Upper lobe of left lung (tissue), 6 donors: ENCODE data around the gene B3GNT8. TPM values are rescaled to one million over a fixed set of nuclear protein-coding genes. Genes with fewer than 3 reads are reported as not detected.
"Not testable (repeated sequence)": the region's sequence is repeated elsewhere in the genome, so short reads cannot be mapped to it uniquely, and the experiment has no call there.

ENCODE experiments used
- ATAC-seq, 2 donors: fragments of 200-7000 bp; cut with Tn5 transposase; one replicate each; pipeline ENCODE4 v1.9.1; 2022; ENCODE audit warnings: mild to moderate bottlenecking in 2 of 2, moderate library complexity in 2 of 2; ENCODE audit not compliant: low FRiP score in 2 of 2
- DNase-seq, 2 donors: peaks; one replicate each; pipeline ENCODE4 v3.0.0-alpha.2; 2019 to 2020
- H3K27ac ChIP-seq, 4 donors: fragments of 200-600 bp; sonication (generic); one replicate each; pipeline ENCODE4 v1.5.1; 2016 to 2019
- H3K27me3 ChIP-seq, 4 donors: fragments of 200-600 bp; sonication (generic); one replicate each; pipeline ENCODE4 v1.5.1; 2017 to 2019
- H3K36me3 ChIP-seq, 4 donors: fragments of 200-600 bp; sonication (generic); one replicate each; pipeline ENCODE4 v1.5.1; 2016 to 2019
- H3K4me1 ChIP-seq, 4 donors: fragments of 200-600 bp; sonication (generic); one replicate each; pipeline ENCODE4 v1.5.1; 2018 to 2019
- H3K4me3 ChIP-seq, 4 donors: fragments of 200-600 bp; sonication (generic); one replicate each; pipeline ENCODE4 v1.5.1; 2017 to 2019; ENCODE audit warnings: mild to moderate bottlenecking in 2 of 4, moderate library complexity in 1 of 4
- H3K9me3 ChIP-seq, 4 donors: fragments of 200-600 bp; sonication (generic); one replicate each; pipeline ENCODE4 v1.5.1; 2018 to 2019
- EP300 ChIP-seq, 4 donors: sonication (generic); formaldehyde crosslinking; IDR thresholded peaks; one replicate each; pipeline ENCODE4 v1.5.1; 2017; ENCODE audit warnings: antibody characterized with exemption in 4 of 4, control low read depth in 2 of 4
- POLR2A ChIP-seq, 4 donors: fragments of 450-650 bp; IDR thresholded peaks; one replicate each; pipeline ENCODE4 v1.5.1; 2016 to 2017; ENCODE audit warnings: antibody characterized with exemption in 4 of 4, mild to moderate bottlenecking in 2 of 4
- POLR2AphosphoS5 ChIP-seq, 2 donors: sonication (generic); formaldehyde crosslinking; IDR thresholded peaks; one replicate each; pipeline ENCODE4 v1.5.1; 2017; ENCODE audit warnings: antibody characterized with exemption in 2 of 2
- WGBS, 2 donors: methylation state at CpG; one replicate each; pipeline ENCODE4 v1.1.5; 2017 to 2018; 5-methylcytosine and 5-hydroxymethylcytosine counted together
- total RNA-seq, 6 donors: library from RNA; depleted of rRNA in 4 of 6; stranded (reverse); fragments of >200 nt in 4 of 6; gene quantifications; one replicate each; pipeline versions ENCODE4 v1.1.0 to v1.2.1, GENCODE V29; 2016 to 2021
- TF ChIP-seq, protein P1 (sequence below), 6 experiments: fragments of 450-650 bp in 4 of 6; fragments of 200-600 bp in 2 of 6; sonication (generic) in 2 of 6; IDR thresholded peaks; one replicate each; pipeline ENCODE4 v1.5.1; 2016 to 2019; ENCODE audit warnings: antibody characterized with exemption in 6 of 6
- donor health status: DM: no; HTN: no; CAD: no; lungs with moderate emphysema.
- donor health status: DM: no; HTN: yes; CAD: no; lungs with severe emphysema.

Gene B3GNT8
- total RNA-seq, 6 donors from 2014 or later: 10.0 to 39.1 (median 23.4) TPM

DNA sequence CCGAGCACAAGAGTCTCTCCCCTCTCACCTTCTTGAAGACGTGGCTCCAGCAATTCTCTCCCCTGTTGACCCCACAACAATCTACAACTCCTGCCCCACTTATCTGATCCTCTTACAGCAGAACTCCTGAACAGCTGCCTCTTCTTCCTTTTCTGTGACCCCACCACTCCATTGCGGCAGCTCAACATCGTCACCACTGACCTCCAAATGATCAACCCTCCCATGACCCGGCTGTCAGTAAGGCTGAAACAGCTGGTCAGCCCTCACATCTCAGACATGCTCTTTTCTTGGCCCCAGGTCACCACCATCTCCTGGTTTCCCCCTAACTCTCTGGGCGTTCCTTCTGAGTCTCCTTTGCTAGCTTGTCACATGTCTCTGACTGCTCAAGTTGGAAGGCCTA is 31.8 kb downstream of the B3GNT8 start:
- Histone ChIP-seq H3K9me3 (no peaks in the 10 kb centered on the region), H3K36me3 (peaks cover 0 to 17% (median 16%) of the 10 kb centered on the region in 4 donors), H3K4me3 (no peak overlapping the region), H3K27me3 (no peaks in the 10 kb centered on the region), H3K27ac (no peak overlapping the region), H3K4me1 (peaks cover 14 to 30% (median 26%) of the 10 kb centered on the region in 4 donors)
- TF ChIP-seq, protein P1, sequence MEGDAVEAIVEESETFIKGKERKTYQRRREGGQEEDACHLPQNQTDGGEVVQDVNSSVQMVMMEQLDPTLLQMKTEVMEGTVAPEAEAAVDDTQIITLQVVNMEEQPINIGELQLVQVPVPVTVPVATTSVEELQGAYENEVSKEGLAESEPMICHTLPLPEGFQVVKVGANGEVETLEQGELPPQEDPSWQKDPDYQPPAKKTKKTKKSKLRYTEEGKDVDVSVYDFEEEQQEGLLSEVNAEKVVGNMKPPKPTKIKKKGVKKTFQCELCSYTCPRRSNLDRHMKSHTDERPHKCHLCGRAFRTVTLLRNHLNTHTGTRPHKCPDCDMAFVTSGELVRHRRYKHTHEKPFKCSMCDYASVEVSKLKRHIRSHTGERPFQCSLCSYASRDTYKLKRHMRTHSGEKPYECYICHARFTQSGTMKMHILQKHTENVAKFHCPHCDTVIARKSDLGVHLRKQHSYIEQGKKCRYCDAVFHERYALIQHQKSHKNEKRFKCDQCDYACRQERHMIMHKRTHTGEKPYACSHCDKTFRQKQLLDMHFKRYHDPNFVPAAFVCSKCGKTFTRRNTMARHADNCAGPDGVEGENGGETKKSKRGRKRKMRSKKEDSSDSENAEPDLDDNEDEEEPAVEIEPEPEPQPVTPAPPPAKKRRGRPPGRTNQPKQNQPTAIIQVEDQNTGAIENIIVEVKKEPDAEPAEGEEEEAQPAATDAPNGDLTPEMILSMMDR (IDR thresholded peaks at IDR 0.05): no peak
- TF ChIP-seq EP300 (IDR thresholded peaks at IDR 0.05) (no peak), POLR2AphosphoS5 (IDR thresholded peaks at IDR 0.05) (no peak)
- DNase-seq (no peak), ATAC-seq (no peak)
- 77 to 79% methylated on average over 6 of the region's 6 CpGs for WGBS, 2 donors

DNA sequence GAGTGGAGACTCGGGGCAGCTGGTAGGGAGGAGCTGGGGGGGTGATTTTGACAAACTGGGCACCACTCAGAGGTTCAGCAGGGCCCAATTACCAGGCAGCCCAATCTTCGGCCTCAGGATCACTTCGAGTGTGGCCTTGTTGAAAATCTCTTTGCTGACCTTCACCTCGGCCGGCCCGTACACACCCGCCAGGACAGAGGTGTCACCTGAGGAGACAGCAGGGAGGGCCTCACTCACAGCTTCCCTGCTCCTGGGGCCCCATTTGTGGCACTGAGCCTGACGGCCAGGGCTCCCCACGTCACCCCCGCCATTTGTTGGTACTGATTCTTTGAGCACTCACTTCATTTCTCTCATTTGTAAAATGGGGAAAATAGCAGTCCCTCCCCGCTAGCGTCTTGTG is 34.4 kb downstream of the B3GNT8 start:
- peaks cover 0 to 14% (median 11%) of the 10 kb centered on the region in 4 donors for H3K4me1 ChIP-seq
- H3K4me3 ChIP-seq: no peak overlapping the region
- no peaks in the 10 kb centered on the region for H3K9me3 ChIP-seq
- no peak for ATAC-seq
- no peaks in the 10 kb centered on the region for H3K27me3 ChIP-seq
- TF ChIP-seq EP300 (IDR thresholded peaks at IDR 0.05) (no peak), POLR2A (IDR thresholded peaks at IDR 0.05) (no peak), POLR2AphosphoS5 (IDR thresholded peaks at IDR 0.05) (no peak)
- TF ChIP-seq, protein P1 (IDR thresholded peaks at IDR 0.05): no peak
- H3K36me3 ChIP-seq: peaks cover 0 to 37% (median 28%) of the 10 kb centered on the region in 4 donors
- H3K27ac ChIP-seq: no peak overlapping the region
- WGBS, 2 donors: 83 to 85% methylated on average over 8 to 12 of the region's 12 CpGs
- DNase-seq: peak in 1 of 2 donors; percentile 47

DNA sequence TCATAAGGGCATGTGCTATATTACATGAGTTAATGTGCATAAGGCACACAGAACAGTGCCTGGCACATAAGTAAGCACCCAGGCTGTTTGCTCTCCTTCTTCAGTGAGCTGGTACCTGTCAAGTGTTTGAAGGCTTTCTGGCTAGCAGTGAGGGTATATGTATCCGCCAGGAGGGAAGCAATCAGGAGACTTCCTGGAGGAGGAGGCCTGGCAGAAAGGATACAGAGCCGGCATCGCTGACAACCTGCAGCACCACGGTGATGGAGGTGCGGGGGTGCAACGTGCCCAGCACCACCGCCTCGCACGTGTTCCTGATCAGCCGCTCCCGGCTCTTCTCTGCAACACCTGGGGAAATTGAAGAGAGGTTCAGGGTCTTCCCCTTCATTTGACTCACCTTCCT is 35.6 kb downstream of the B3GNT8 start:
- DNase-seq: peak in 1 of 2 donors; percentile 34
- no peak for ATAC-seq
- H3K27me3 ChIP-seq: no peaks in the 10 kb centered on the region
- 20 to 88% methylated on average over 2 to 11 of the region's 11 CpGs for WGBS, 2 donors
- H3K27ac ChIP-seq: no peak overlapping the region
- TF ChIP-seq POLR2AphosphoS5 (IDR thresholded peaks at IDR 0.05) (no peak), EP300 (IDR thresholded peaks at IDR 0.05) (no peak), POLR2A (IDR thresholded peaks at IDR 0.05) (no peak)
- TF ChIP-seq, protein P1 (IDR thresholded peaks at IDR 0.05): no peak
- no peaks in the 10 kb centered on the region for H3K9me3 ChIP-seq
- peaks cover 0 to 8% (median 7%) of the 10 kb centered on the region in 4 donors for H3K4me1 ChIP-seq
- H3K36me3 ChIP-seq: peaks cover 0 to 41% (median 28%) of the 10 kb centered on the region in 4 donors
- no peak overlapping the region for H3K4me3 ChIP-seq

DNA sequence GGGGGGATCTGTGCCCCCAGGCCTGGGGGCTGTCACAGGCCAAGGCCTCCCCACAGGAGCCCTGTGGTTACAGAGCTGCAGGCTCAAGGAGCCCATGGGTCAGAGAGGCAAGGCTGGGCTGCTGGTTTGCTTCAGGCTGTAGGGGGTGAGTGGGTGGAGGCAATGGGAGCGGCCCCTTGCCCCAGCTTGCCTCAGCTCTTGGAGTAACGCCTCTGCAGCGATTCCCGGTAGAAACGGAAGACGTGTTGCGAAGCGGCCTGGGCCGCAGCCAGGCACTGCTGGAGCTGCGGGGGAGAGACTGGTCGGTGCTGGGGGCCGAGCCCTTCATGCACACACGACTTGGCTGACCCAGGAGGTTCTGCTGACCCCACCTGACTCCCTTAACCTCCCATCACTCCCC is 40.7 kb downstream of the B3GNT8 start:
- peak in 1 of 2 donors; percentile 73 for DNase-seq
- Histone ChIP-seq H3K4me3 (no peak overlapping the region), H3K27ac (no peak overlapping the region), H3K27me3 (no peaks in the 10 kb centered on the region), H3K9me3 (no peaks in the 10 kb centered on the region), H3K36me3 (peaks cover 0 to 61% (median 37%) of the 10 kb centered on the region in 4 donors), H3K4me1 (no peaks in the 10 kb centered on the region)
- no peak for TF ChIP-seq POLR2AphosphoS5 (IDR thresholded peaks at IDR 0.05)
- no peak for TF ChIP-seq POLR2A (IDR thresholded peaks at IDR 0.05)
- TF ChIP-seq, protein P1 (IDR thresholded peaks at IDR 0.05): no peak
- no peak for TF ChIP-seq EP300 (IDR thresholded peaks at IDR 0.05)
- ATAC-seq: peak in 1 of 2 donors; percentile 61
- 92% methylated on average over 13 of the region's 13 CpGs; no CpG with 5 or more reads in 1 of the 2 donors for WGBS, 2 donors

DNA sequence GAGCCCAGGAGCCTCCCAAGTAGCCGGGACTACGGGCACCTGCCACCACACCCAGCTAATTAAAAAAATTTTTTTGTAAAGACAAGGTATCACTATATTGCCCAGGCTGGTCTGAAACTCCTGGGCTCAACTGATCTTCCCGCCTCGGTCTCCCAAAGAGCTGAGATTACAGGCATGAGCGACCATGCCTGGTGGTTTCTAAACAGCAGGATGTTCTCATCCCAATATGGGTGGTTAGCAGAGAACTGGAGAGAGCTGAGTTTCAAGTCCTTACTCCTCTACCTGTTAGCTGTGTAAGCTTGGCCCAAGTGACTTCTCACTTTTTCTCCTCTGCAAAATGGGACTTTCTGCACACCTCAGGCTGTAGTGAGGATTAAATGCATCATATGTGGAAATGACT is 42.8 kb downstream of the B3GNT8 start:
- no peak overlapping the region for H3K27ac ChIP-seq
- H3K4me3 ChIP-seq: no peak overlapping the region
- H3K4me1 ChIP-seq: peaks cover 0 to 4% (median 0%) of the 10 kb centered on the region in 4 donors
- no peaks in the 10 kb centered on the region for H3K27me3 ChIP-seq
- ATAC-seq (no peak), DNase-seq (no peak)
- no peaks in the 10 kb centered on the region for H3K9me3 ChIP-seq
- WGBS, 2 donors: 87 to 92% methylated on average over 2 to 5 of the region's 5 CpGs
- TF ChIP-seq POLR2A (IDR thresholded peaks at IDR 0.05): no peak
- no peak for TF ChIP-seq POLR2AphosphoS5 (IDR thresholded peaks at IDR 0.05)
- no peak for TF ChIP-seq EP300 (IDR thresholded peaks at IDR 0.05)
- TF ChIP-seq, protein P1 (IDR thresholded peaks at IDR 0.05): no peak
- H3K36me3 ChIP-seq: peaks cover 0 to 42% (median 19%) of the 10 kb centered on the region in 4 donors

DNA sequence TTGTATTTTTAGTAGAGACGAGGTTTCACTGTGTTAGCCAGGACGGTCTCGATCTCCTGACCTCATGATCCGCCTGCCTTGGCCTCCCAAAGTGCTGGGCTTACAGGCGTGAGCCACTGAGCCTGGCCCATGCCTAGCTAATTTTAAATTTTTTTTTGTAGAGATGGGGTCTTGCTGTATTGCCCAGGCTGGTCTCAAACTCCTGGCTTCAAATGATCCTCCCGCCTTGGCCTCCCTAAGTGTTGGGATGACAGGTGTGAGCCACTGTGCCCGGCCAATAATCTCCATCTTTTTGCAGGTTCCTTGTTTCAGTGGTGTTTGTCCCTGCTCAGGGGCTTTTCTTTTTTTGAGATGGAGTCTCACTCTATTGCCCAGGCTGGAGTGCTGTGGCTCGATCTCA is 45.6 kb downstream of the B3GNT8 start:
- not testable (repeated sequence) for ATAC-seq, H3K27ac ChIP-seq, H3K27me3 ChIP-seq, DNase-seq, H3K9me3 ChIP-seq, H3K4me3 ChIP-seq
- WGBS, 2 donors: 94 to 95% methylated on average over 8 of the region's 8 CpGs
- peaks cover 4 to 14% (median 9%) of the 10 kb centered on the region in 4 donors for H3K4me1 ChIP-seq
- H3K36me3 ChIP-seq: peaks cover 0 to 26% (median 15%) of the 10 kb centered on the region in 4 donors
